Ishikawa (cell line): ENCODE data around the gene GID8.

ENCODE experiments used
- CEBPB ChIP-seq: IDR thresholded peaks from 2 replicates; pipeline ENCODE4 v1.6.1; 2012
- CREB1 ChIP-seq: IDR thresholded peaks from 2 replicates; pipeline ENCODE4 v1.6.1; 2012; ENCODE audit warnings: low read depth
- EGR1 ChIP-seq: IDR thresholded peaks from 2 replicates; pipeline ENCODE4 v1.6.1; 2012
- EP300 ChIP-seq: IDR thresholded peaks from 2 replicates; pipeline ENCODE4 v1.6.1; 2012; ENCODE audit warnings: borderline replicate concordance
- FOXM1 ChIP-seq: IDR thresholded peaks from 2 replicates; pipeline ENCODE4 v1.6.1; 2012; ENCODE audit warnings: low read depth, borderline replicate concordance
- NFIC ChIP-seq: IDR thresholded peaks from 2 replicates; pipeline ENCODE4 v1.6.1; 2012
- RAD21 ChIP-seq: IDR thresholded peaks from 2 replicates; pipeline ENCODE4 v1.6.1; 2012; ENCODE audit warnings: low read depth
- REST ChIP-seq: IDR thresholded peaks from 2 replicates; pipeline ENCODE4 v1.6.1; 2012; ENCODE audit warnings: low read depth, mild to moderate bottlenecking
- TAF1 ChIP-seq: IDR thresholded peaks from 2 replicates; pipeline ENCODE4 v1.6.1; 2012; ENCODE audit warnings: low read depth, mild to moderate bottlenecking
- TCF12 ChIP-seq: IDR thresholded peaks from 2 replicates; pipeline ENCODE4 v1.6.1; 2012; ENCODE audit warnings: low read depth
- TEAD4 ChIP-seq: IDR thresholded peaks from 2 replicates; pipeline ENCODE4 v1.6.1; 2012
- USF1 ChIP-seq: IDR thresholded peaks from 2 replicates; pipeline ENCODE4 v1.6.1; 2012
- YY1 ChIP-seq: IDR thresholded peaks from 2 replicates; pipeline ENCODE4 v1.6.1; 2012; ENCODE audit warnings: low read depth
- ZBTB7A ChIP-seq: IDR thresholded peaks from 2 replicates; pipeline ENCODE4 v1.6.1; 2012; ENCODE audit warnings: low read depth
- TF ChIP-seq, protein P1 (sequence below): IDR thresholded peaks from 2 replicates; pipeline ENCODE4 v1.6.1; 2012

GID8 gene

DNA sequence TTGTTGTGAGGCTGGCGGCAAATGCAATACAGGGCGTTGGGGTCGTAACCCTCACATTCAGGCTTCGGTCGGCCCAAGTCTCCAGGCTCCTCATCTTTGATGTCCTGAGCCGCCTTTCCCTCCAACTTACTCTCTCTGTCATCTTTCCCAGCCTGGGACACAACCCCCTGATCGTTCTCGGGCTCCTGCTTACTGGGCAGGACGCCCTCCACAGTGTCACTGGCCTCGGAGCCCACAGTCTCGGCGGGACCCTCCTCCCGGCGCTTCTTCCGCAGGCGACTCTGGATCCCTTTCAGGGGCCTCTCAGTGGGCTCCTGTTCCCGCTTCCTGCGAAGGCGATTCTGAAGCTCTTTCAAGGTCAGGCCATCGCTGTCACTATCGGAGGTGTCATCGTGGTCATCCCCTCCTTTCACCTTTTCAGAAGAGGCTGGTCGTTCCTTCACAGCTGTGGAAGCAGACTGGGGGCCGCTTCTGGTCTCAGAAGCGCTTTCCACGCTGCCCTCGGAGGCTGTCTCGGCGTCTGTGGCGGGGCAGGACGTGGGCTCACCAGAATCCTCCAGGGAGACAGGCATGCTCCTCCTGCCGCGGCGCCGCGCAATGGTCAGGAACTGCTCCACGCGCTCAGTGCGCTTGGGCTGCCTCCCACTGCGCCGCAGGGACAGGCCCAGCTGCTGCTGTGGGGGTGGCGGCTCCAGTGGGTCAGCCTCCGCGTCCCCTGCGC, 27.0 kb upstream of the GID8 start:
- TF ChIP-seq USF1: no peak
- no peak for TF ChIP-seq CREB1
- no peak for TF ChIP-seq TCF12
- no peak for TF ChIP-seq EGR1
- TF ChIP-seq CEBPB: no peak
- no peak for TF ChIP-seq REST
- TF ChIP-seq TEAD4: no peak
- no peak for TF ChIP-seq ZBTB7A
- TF ChIP-seq YY1: no peak
- TF ChIP-seq, protein P1, sequence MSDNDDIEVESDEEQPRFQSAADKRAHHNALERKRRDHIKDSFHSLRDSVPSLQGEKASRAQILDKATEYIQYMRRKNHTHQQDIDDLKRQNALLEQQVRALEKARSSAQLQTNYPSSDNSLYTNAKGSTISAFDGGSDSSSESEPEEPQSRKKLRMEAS: no peak
- TF ChIP-seq RAD21: no peak
- TF ChIP-seq NFIC: no peak
- TF ChIP-seq TAF1: no peak

DNA sequence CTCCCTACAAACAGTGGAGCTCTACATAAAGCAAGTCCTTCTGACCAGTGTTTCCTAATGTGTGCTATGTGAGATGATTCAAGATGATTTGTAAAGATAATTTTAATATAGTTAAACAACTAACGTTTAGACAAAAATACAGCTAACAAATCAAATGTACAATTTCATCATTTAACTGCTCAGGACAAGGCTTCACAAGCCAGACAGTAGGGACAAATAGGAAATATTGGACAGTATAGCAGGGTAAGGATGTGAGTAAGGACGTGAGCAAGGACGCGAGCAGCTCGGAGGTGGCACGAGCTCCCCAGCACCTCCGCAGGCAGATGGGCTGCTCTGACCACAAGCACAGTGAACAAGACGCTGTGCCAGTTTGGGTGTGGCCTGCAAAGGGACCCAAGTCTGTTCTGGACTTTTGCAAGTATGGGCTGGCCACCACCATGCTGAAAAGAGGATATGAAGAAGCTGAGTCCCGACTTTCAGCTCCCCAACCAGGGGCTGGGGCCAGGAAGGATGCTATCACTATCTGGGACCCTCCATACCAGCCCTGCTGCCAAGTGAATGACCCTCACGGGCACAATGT, 26.2 kb upstream of the GID8 start:
- TF ChIP-seq CEBPB (no peak), FOXM1 (no peak), TCF12 (no peak), RAD21 (no peak), NFIC (no peak), REST (no peak), TEAD4 (no peak), ZBTB7A (no peak), TAF1 (no peak), CREB1 (no peak), EGR1 (no peak), USF1 (no peak), YY1 (no peak), EP300 (no peak)
- TF ChIP-seq, protein P1: no peak

DNA sequence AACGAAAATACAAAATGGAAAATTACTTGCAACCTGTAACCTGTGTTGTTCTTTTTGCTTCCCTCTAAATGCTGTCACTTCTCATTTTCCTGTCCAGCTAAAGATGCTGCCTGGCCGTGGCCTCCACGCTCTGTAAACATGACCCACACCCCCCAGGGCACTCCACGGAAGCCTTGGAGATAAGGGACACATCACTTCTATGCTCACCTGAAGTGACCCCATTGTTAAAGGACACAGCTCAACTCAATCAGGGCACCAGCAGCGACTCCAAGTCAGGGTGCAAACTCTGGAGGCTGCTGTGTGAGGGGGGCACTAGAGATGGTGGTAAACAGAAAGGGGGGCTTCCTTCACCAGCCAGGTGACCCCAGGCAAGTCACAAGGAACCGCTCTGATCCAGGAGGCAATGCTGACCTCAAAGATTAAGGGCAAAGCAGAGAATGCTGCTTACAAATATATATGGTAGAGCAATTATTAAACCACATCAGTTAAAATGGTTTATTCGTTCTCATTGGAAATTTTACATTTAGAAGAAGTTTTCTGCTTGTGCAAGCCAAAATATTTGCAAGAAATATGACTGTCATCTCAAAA, 24.8 kb upstream of the GID8 start:
- no peak for TF ChIP-seq YY1
- no peak for TF ChIP-seq CEBPB
- TF ChIP-seq NFIC: no peak
- no peak for TF ChIP-seq EP300
- no peak for TF ChIP-seq TCF12
- no peak for TF ChIP-seq FOXM1
- TF ChIP-seq EGR1: no peak
- no peak for TF ChIP-seq TAF1
- TF ChIP-seq CREB1: no peak
- TF ChIP-seq TEAD4: no peak
- TF ChIP-seq, protein P1: no peak
- TF ChIP-seq USF1: no peak
- TF ChIP-seq RAD21: no peak
- TF ChIP-seq ZBTB7A: no peak
- no peak for TF ChIP-seq REST
